GM19468 (cell line): ENCODE data around the gene TMSB15A.
"Not testable (repeated sequence)": the region's sequence is repeated elsewhere in the genome, so short reads cannot be mapped to it uniquely, and the experiment has no call there.

ENCODE experiments used
- ATAC-seq: cut with Tn5 transposase; IDR thresholded peaks from one replicate; pipeline ENCODE4 v1.9.1; 2021; ENCODE audit warnings: mild to moderate bottlenecking, moderate library complexity, moderate number of reproducible peaks; ENCODE audit not compliant: unreplicated experiment; ENCODE audit errors: extremely low read depth

Gene TMSB15A

DNA sequence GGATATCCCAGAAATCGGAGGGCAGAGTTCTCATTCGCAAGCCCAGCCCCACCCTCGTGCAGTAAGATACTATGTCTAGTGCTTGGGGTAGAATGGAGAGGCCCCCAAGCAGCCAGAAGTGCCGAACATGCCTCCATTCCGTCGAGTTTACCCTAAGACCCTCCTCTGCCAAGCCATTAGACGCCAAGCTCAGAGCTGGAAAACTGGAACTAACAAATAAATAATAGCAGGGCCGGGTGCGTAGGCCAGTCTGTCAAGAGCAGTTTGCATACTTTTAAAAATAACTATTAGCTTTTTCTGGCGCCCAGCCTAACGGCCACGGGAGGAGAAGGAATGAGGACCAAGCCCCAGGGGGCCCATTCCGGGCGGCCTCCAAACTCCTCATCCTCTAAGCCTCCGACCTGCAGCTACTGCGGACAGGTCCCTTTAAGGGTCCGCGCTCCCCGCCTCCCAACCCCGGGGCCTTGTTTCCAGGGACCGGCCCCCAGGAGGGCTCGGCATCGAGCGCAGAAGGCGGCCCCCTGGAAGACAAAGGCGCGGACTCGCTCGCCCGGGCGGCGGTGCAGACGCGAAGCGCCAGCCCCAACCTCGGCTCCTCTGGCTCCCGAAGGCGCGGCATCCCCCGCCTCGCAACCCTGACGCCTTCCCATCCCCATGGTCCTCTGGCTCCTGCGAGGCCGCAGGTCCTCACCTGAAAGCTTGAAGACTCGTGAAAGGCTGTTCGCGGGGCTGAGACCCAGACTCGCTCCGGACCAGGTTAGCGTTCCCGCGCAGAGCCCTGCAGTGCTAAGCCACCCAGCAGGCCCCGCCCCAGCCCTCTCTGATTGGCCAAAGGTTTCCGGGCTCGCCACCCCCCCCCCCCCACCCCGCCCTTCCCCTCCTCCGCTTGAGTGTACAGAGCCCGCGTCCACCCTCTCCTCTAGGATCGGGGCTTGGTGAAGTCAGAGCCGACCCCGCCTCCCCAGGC lies at the start of gene TMSB15A:
Gene TMSB15A, minus strand, starts transcription at position 765 of the 967 bp plus-strand sequence.
- ATAC-seq = no peak

- no peak for ATAC-seq
Measured at GRCh38 chrX:102560423-102561068, 44.0 kb upstream of the TMSB15A start.

- ATAC-seq = no peak
Measured at GRCh38 chrX:102558607-102559006, 42.1 kb upstream of the TMSB15A start.

GRCh38 chrX:102548231-102548630 lies 31.7 kb upstream of the TMSB15A start:
- no peak for ATAC-seq

DNA sequence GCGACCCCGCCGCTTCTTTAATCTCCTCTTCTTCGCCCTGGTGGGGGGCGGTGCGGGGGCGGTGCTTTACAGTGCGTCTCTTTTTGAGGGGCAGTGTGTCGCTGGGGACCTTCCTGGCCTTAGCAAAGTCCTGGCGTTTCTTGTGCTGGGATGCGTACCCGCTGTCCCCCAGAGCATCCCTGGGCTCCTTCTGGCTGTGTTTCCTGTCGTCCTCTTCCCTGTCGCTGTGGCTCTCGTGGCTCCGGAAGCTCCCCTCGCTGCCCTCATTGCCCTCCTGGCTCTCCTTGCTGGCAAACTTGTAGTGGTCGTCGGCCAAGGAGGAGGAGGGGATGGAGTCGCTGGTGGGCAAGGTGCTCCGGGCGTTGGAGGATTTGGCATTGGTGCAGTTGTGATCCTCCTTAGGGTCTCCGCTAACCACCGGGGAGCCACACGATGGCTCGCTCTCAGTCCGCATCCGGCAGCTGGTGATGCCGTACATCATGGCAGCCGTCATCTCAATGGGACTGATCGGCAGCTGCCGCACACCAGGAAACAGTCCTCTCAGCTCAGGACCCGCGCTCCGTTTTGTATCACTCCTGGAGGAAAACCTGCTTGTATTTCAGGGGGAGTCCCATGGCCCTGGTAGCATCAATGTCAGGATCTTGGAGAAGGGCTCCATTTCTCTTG lies 30.4 kb upstream of the TMSB15A start:
- no peak for ATAC-seq

GRCh38 chrX:102546175-102546574 lies 29.6 kb upstream of the TMSB15A start:
- ATAC-seq = not testable (repeated sequence)

DNA sequence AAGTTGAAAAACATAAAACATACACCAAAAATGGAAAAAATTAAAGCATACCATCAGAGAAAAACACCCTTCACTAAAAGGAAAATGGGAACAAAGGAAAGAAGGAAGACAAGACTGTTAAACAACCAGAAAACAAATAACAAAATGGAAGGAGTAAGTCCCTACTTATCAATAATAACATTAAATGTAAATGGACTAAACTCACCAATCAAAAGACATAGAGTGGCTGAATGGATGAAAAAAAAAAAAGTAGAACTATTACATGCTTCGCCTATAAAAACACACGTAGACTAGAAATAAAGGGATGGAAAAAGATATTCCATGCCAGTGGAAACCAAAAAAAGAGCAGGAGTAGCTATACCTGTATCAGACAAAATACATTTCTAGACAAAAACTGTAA lies 19.4 kb upstream of the TMSB15A start:
- ATAC-seq = no peak

GRCh38 chrX:102517326-102517725 lies 787 bp upstream of the TMSB15A start:
- no peak for ATAC-seq

GRCh38 chrX:102514536-102514935 lies 2.0 kb downstream of the TMSB15A start:
- no peak for ATAC-seq

- ATAC-seq = no peak
Measured at GRCh38 chrX:102498732-102499131, 17.8 kb downstream of the TMSB15A start.

DNA sequence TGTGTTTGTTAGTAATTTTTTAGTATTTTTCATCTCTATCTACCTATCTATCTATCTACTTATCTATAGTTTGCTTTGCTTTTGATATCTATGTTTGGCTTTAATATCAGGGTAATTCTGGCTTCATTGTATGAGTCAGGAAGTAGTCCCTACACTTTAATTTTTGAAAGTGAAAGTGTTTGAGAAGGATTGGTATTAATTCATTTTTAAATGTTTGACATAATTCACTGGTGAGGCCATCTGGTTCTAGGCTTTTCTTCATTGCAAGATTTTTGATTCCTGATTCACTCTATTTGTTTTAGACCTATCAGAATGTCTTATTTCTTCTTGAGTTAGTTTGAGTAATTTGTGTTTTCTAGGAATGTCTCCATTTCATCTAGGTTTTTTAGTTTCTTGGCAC lies 24.8 kb downstream of the TMSB15A start:
- ATAC-seq = no peak

DNA sequence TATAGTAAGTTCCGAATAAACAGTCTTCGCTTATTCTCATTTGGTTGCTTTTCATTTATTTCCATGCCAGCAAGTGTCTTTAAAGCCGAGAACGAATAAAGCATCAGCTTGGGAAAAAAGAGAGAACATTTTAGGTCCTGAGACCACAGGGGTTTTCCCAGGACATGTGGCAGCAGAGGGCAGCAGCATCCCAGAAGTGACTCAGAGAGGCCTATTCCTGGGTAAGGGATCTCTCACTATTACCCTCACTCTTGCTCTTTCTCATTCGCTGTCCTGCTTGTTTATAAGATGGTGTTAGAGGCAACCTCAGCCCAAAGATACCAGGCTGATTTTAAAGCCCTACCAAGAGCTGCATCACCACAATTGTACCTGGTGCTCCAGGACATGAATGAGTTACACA lies 37.8 kb downstream of the TMSB15A start:
- ATAC-seq = not testable (repeated sequence)

DNA sequence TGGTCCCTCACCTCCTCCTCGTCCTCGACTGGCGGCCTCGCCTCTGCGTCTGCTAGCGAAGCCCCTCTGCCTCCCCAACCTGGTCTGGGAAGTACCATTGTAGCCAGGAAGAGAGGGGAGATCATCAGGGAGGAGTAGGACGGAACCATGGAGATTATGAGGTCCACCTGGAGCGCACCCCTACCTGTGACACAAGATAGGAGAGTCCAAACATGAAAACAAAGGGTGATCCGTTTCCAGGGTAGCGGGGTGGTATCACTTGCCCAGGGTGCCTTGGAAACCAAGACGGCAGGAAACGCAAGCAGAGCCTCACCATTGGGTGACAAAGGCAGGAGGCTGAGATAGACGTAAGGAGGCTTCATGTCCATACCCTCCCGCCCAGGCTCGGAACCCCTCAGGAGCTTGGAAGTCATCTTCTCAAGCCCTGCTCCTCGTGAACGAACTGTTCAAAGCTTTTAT lies 44.7 kb downstream of the TMSB15A start, which contains the start of gene TCP11X2:
Gene TCP11X2, minus strand, starts transcription at position 51 of the 459 bp plus-strand sequence.
- ATAC-seq = not testable (repeated sequence)

DNA sequence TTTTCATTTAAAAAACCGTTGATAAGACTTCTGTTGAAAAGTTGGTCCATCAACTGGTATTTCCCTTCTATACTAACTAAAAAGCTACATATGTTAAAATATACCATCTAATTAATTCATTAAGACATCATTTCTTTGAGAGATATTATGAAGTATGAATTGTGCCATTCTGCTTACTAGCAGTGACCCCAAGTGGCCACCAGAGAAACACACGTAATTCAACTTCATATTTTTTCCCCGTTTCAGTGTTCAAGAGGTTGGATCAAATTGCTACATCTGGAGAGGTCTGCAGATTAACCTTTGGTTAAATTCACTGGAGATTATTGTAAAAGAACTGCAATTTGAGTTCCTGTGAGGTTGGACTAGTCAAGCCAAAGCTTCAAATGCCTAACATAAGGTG lies 46.3 kb downstream of the TMSB15A start:
- not testable (repeated sequence) for ATAC-seq
